Hepatocyte (in vitro differentiated cells): ENCODE results near the gene SH3PXD2A. TPM values are rescaled to one million over a fixed set of nuclear protein-coding genes. Genes with fewer than 3 reads are reported as not detected.

Experiments
- DNase-seq: peaks from one replicate; pipeline ENCODE4 v3.0.0-alpha.2; 2016; ENCODE audit warnings: low spot score
- H2AFZ ChIP-seq: fragments of 200-600 bp; sonication (generic); 2 replicates; pipeline ENCODE4 v1.6.0; 2016; ENCODE audit warnings: antibody characterized with exemption, mild to moderate bottlenecking
- H3K27ac ChIP-seq: fragments of 200-600 bp; sonication (generic); 2 replicates; pipeline ENCODE4 v1.5.1; 2016; ENCODE audit warnings: mild to moderate bottlenecking
- H3K27me3 ChIP-seq: fragments of 200-600 bp; sonication (generic); 2 replicates; pipeline ENCODE4 v1.6.1; 2016
- H3K36me3 ChIP-seq: fragments of 200-600 bp; sonication (generic); replicated peaks from 2 replicates; pipeline ENCODE4 v1.5.1; 2016; ENCODE audit warnings: low read depth; ENCODE audit not compliant: insufficient read depth
- H3K4me1 ChIP-seq: fragments of 200-600 bp; sonication (generic); 2 replicates; pipeline ENCODE4 v1.5.1; 2016; ENCODE audit warnings: mild to moderate bottlenecking, moderate library complexity; ENCODE audit not compliant: insufficient read depth
- H3K4me2 ChIP-seq: fragments of 200-600 bp; sonication (generic); 2 replicates; pipeline ENCODE4 v1.6.0; 2016
- H3K4me3 ChIP-seq: fragments of 200-600 bp; sonication (generic); 2 replicates; pipeline ENCODE4 v1.5.1; 2016; ENCODE audit warnings: mild to moderate bottlenecking
- H3K79me2 ChIP-seq: fragments of 200-600 bp; sonication (generic); 2 replicates; pipeline ENCODE4 v1.6.0; 2017; ENCODE audit warnings: mild to moderate bottlenecking
- H3K9me2 ChIP-seq: fragments of 200-600 bp; sonication (generic); replicated peaks from 2 replicates; pipeline ENCODE4 v1.6.0; 2017; ENCODE audit warnings: mild to moderate bottlenecking; ENCODE audit not compliant: insufficient read depth
- H3K9me3 ChIP-seq: fragments of 200-600 bp; sonication (generic); 2 replicates; pipeline ENCODE4 v1.5.1; 2016; ENCODE audit warnings: low read depth, mild to moderate bottlenecking
- H4K20me1 ChIP-seq: fragments of 200-600 bp; sonication (generic); 2 replicates; pipeline ENCODE4 v1.6.0; 2016; ENCODE audit warnings: mild to moderate bottlenecking; ENCODE audit not compliant: insufficient read depth, poor library complexity, severe bottlenecking
- CTCF ChIP-seq: fragments of 200-600 bp; sonication (generic); IDR thresholded peaks from 2 replicates; pipeline ENCODE4 v1.5.1; 2016; ENCODE audit warnings: antibody characterized with exemption, mild to moderate bottlenecking; ENCODE audit not compliant: poor library complexity
- EZH2 ChIP-seq: fragments of 200-600 bp; sonication (generic); IDR thresholded peaks from 2 replicates; pipeline ENCODE4 v1.6.1; 2016; ENCODE audit warnings: antibody characterized with exemption, mild to moderate bottlenecking, borderline replicate concordance
- EZH2phosphoT487 ChIP-seq: fragments of 200-600 bp; sonication (generic); IDR thresholded peaks from one replicate; pipeline ENCODE4 v1.6.1; 2018; ENCODE audit warnings: antibody characterized with exemption, mild to moderate bottlenecking, low read depth, moderate library complexity; ENCODE audit not compliant: unreplicated experiment, severe bottlenecking
- WGBS: methylation state at CpG from one replicate; pipeline ENCODE4 v1.1.6; 2016; ENCODE audit warnings: low lambda C conversion rate; ENCODE audit errors: missing lambda C conversion rate; 5-methylcytosine and 5-hydroxymethylcytosine counted together
- polyA plus RNA-seq: library from polyadenylated mRNA; unstranded; fragments of >200 nt; fragmentation: Nextera tagmentation; extraction: Ambion mirVana; gene quantifications from 2 replicates; pipeline ENCODE4 v1.2.1, GENCODE V29; 2016
- total RNA-seq: library from RNA; depleted of rRNA; stranded (reverse); fragments of >200 nt; gene quantifications from 2 replicates; pipeline ENCODE4 v1.2.3, GENCODE V29; 2014

The SH3PXD2A gene
- total and polyA plus RNA-seq, 2 experiments from 2014 or later, result 8.4 to 13.6 TPM

GRCh38 chr10:103795634-103796270 is 59.6 kb downstream of the SH3PXD2A start:
- H3K4me1 ChIP-seq, result peaks cover 46% of the 10 kb centered on the region
- H3K4me3 ChIP-seq, result no peak overlapping the region
- no peak for DNase-seq
- TF ChIP-seq EZH2phosphoT487, result no peak
- no peak for TF ChIP-seq CTCF
- no peak for TF ChIP-seq EZH2
- no peaks in the 10 kb centered on the region for H3K9me2 ChIP-seq
- no peaks in the 10 kb centered on the region for H3K27me3 ChIP-seq
- H3K36me3 ChIP-seq, result no peaks in the 10 kb centered on the region
- no peak overlapping the region for H2AFZ ChIP-seq
- H3K4me2 ChIP-seq, result no peak overlapping the region
- WGBS, result 80% methylated on average over 4 of the region's 4 CpGs
- no peaks in the 10 kb centered on the region for H3K9me3 ChIP-seq
- no peaks in the 10 kb centered on the region for H4K20me1 ChIP-seq
- peaks cover 13% of the 10 kb centered on the region for H3K79me2 ChIP-seq
- peak overlapping the region; percentile 95 for H3K27ac ChIP-seq

- Histone ChIP-seq H3K4me3 (no peak overlapping the region), H2AFZ (no peak overlapping the region), H3K4me2 (no peak overlapping the region), H4K20me1 (no peaks in the 10 kb centered on the region), H3K36me3 (no peaks in the 10 kb centered on the region), H3K27me3 (no peaks in the 10 kb centered on the region), H3K79me2 (peaks cover 13% of the 10 kb centered on the region), H3K9me2 (no peaks in the 10 kb centered on the region), H3K4me1 (peaks cover 42% of the 10 kb centered on the region), H3K27ac (peak overlapping the region; percentile 95), H3K9me3 (no peaks in the 10 kb centered on the region)
- WGBS, result 94% methylated on average over 7 of the region's 7 CpGs
- no peak for TF ChIP-seq EZH2
- no peak for TF ChIP-seq EZH2phosphoT487
- TF ChIP-seq CTCF, result no peak
- DNase-seq, result no peak
Observed at GRCh38 chr10:103794996-103795395, 60.4 kb downstream of the SH3PXD2A start.

GRCh38 chr10:103793920-103794883 is 61.2 kb downstream of the SH3PXD2A start:
- Histone ChIP-seq H3K4me2 (peak overlapping the region; percentile 55), H3K27ac (peak overlapping the region; percentile 95), H3K27me3 (no peaks in the 10 kb centered on the region), H3K4me1 (peaks cover 44% of the 10 kb centered on the region), H3K79me2 (peaks cover 13% of the 10 kb centered on the region), H3K4me3 (no peak overlapping the region), H4K20me1 (no peaks in the 10 kb centered on the region), H3K36me3 (no peaks in the 10 kb centered on the region), H3K9me2 (no peaks in the 10 kb centered on the region), H2AFZ (no peak overlapping the region), H3K9me3 (no peaks in the 10 kb centered on the region)
- TF ChIP-seq EZH2, result no peak
- TF ChIP-seq CTCF, result no peak
- no peak for TF ChIP-seq EZH2phosphoT487
- DNase-seq, result peak; percentile 88
- WGBS, result 47% methylated on average over 13 of the region's 13 CpGs
